ENCODE measurements around the gene CCAR1.
A peak's percentile ranks its signal among the peaks of the same experiment; 100 is the strongest.
"Not testable (repeated sequence)": the region's sequence is repeated elsewhere in the genome, so short reads cannot be mapped to it uniquely, and the experiment has no call there.

The CCAR1 gene

GRCh38 chr10:68767407-68767806 is 46.4 kb downstream of the CCAR1 start:
- DNase-seq = not testable (repeated sequence)

- DNase-seq = no peak
Measured at GRCh38 chr10:68781613-68782574, 60.9 kb downstream of the CCAR1 start.

DNA sequence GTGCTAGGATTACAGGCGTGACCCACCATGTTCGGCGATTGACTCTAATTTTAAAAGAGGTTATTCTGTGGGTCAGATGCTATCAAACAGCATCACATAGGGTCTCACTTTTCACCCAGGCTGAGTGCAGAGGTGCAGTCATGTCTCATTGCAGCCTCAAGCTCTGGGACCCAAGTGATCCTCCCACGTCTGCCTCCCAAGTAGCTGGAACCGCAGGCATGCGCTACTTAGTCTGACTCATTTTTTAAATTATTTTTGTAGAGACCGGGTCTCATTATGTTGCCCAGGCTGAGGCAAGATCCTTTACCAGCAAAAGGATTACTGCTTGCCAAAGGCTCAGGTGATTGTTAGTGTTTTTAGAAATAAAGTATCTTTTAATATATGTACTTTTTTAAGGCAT is 63.4 kb downstream of the CCAR1 start:
- no peak for DNase-seq

- DNase-seq = no peak
Measured at GRCh38 chr10:68787813-68788212, 66.8 kb downstream of the CCAR1 start.

DNA sequence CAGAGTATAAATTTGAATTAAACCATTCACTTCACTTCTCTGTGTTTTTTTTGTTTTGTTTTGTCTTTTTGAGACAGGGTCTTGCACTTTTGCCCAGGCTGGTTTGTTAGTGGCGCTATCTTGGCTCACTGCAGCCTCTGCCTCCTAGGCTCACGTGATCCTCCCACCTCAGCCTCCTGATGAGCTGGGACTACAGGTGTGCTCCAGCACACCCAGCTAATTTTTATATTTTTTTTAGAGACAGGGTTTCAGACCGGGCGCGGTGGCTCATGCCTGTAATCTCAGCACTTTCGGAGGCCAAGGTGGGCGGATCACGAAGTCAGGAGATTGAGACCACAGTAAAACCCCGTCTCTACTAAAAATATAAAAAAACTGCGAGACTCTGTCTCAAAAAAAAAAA is 69.4 kb downstream of the CCAR1 start:
- no peak for DNase-seq

DNA sequence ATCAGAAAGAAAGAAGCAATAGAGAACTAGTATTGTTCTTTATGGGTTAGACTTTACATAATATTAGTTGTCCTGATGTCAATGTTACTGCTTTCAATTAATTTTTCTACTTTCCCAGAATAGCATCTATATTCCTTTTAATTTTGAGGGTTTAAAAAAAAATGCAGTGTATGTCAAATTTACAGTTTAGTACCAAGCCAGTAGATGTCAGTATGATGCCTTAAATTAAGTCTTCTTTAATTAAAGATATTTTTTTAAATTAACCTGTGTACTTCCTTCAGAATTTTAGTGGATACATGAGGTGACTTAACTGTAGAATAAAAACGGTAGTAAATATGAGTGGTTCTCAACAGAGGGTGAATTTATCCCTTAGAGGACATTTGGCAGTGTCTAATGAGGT is 71.1 kb downstream of the CCAR1 start:
- no peak for DNase-seq

- no peak for DNase-seq
Measured at GRCh38 chr10:68795886-68796532, 75.0 kb downstream of the CCAR1 start.

GRCh38 chr10:68796605-68797004 is 75.6 kb downstream of the CCAR1 start:
- no peak for DNase-seq

DNA sequence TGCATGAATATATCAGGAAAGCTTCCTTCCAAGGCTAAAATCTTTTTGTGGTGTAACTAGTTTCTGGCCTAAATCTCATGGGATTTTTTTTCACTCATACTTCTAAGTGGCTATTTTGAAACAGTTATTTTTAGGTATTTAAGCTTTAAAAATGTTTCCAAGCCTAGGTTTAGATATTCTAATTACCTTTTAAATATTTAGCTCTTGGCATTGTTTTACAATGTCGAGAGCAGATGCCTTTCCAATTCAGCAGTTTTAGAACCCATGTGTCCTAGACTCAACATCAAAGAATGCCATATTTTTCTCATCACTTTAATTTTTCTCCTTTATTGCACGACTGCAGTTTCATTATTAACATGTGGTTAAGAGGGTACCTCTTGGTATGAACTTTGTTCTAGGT is 79.2 kb downstream of the CCAR1 start:
- no peak for DNase-seq

- DNase-seq = no peak
Measured at GRCh38 chr10:68804692-68805091, 83.7 kb downstream of the CCAR1 start.

- DNase-seq = not testable (repeated sequence)
Measured at GRCh38 chr10:68810830-68811229, 89.8 kb downstream of the CCAR1 start.

- DNase-seq = no peak
Measured at GRCh38 chr10:68811314-68812009, 90.4 kb downstream of the CCAR1 start.

- no peak for DNase-seq
Measured at GRCh38 chr10:68812420-68812819, 91.4 kb downstream of the CCAR1 start.

- no peak for DNase-seq
Measured at GRCh38 chr10:68813559-68813958, 92.5 kb downstream of the CCAR1 start.

DNA sequence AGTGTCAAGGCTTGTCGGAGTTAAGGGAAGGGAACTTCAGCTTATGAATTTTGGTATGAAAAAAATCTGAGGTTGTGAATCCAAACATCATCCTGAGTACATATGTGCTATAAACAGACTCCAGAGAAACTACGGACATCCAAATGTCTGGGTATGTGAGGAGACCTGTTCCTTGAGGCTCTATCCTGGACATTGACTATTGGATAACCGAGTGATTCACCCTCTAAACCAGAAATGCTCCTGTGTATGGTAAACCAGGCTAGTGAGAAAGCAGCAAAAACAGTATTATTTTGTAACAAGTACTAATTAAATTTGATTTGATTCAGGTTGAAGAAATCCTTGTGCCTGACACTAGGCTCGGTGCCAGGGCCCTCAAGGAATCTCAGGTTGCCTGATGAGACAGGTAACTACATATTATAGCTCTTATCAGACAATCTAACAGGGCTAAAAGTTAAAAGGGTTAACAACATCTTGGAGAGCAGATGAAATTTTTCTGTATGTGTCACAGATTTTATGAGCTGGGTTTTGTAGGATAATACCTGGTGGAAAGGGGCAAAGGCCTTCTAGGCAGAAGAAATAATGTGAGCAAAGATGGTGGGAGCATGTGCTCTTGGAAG is 95.9 kb downstream of the CCAR1 start:
- DNase-seq = no peak

GRCh38 chr10:68820359-68820758 is 99.3 kb downstream of the CCAR1 start:
- not testable (repeated sequence) for DNase-seq

GRCh38 chr10:68822626-68823025 is 101.6 kb downstream of the CCAR1 start:
- not testable (repeated sequence) for DNase-seq

DNA sequence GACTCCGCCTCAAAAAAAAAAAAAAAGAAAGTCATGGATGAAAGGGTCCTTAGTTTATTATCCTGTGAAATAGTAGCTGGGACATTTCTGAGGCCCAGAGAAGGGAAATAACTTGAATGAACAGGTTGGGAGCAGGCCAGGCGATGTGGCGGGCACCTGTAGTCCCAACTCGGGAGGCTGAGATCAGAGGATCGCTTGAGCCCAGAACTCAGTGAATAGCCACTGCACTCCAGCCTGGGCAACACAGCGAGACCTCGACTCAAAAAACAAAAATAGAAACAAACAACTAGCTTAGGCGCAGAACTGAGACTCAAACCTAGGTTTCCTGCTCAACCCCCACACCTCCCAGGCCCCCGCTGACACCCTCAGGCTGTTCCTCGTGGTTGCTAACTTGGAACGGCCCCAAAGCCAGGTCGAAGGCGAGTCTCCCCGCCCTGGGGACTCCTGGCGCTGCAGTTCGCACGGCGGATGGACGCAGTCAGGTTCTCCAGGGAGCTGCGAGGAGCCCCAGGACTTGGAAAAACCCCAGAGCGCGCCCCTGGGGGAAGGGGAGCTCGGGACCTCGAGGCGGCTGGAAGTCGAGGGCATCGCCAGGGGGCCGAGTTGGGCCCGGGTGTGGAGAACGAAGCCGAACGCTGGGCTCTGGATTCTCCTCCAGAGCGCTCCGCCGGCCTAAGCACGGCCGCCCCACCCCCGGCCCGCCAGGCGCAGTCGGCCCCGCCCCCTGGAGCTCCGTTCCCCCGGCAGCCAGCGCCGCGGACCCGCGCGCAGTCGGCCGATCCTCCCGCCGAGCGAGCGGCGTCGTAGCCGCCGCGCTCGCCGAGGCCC is 105.9 kb downstream of the CCAR1 start, which contains the start of gene STOX1:
TSS of gene STOX1 (plus strand) at position 768 of the 828 bp plus-strand sequence. CDS start 93 bp downstream, outside the sequence.
- peak; percentile 40 for DNase-seq

GRCh38 chr10:68827592-68827959 is 106.5 kb downstream of the CCAR1 start:
- DNase-seq = not testable (repeated sequence)

DNA sequence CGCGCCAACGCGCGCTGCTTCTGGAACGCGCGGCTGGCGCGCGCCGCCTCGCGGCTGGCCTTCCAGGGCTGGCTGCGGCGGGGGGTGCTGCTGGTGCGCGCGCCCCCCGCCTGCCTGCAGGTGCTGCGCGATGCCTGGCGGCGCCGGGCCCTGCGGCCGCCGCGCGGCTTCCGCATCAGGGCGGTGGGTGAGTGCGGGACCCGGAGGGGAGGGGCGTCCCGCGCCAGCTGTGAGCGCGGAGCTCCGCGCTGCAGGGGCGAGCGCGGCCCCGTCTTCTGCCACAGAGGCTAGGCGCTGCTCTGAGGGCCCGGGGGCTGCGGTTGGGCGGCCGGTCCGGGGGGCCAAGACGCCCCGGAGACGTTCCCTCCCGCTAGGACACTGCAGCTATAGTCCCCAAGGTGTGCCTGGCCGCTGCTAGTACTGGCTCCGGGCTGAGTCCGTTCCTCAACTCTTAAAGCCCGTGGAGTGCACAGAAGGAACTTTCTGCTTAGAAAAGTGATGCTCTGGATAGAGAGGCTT is 107.1 kb downstream of the CCAR1 start:
- DNase-seq = not testable (repeated sequence)

GRCh38 chr10:68828833-68829232 is 107.8 kb downstream of the CCAR1 start:
- DNase-seq = no peak

- no peak for DNase-seq
Measured at GRCh38 chr10:68829521-68829920, 108.5 kb downstream of the CCAR1 start.

Data from NCI-H345 (cell line).